Mesendoderm (in vitro differentiated cells): ENCODE results near the gene KMT5B.
A peak's percentile ranks its signal among the peaks of the same experiment; 100 is the strongest.

ENCODE experiments used
- DNase-seq: peaks from one replicate; pipeline ENCODE4 v3.0.0; 2013
- H2AK5ac ChIP-seq: 2 replicates; pipeline ENCODE4 v1.6.1; 2013; ENCODE audit warnings: low read length, inconsistent platforms
- H2BK120ac ChIP-seq: 2 replicates; pipeline ENCODE4 v1.6.1; 2013; ENCODE audit warnings: low read depth, mild to moderate bottlenecking, low read length, moderate library complexity, mixed read lengths
- H2BK15ac ChIP-seq: replicated peaks from 2 replicates; pipeline ENCODE4 v1.6.1; 2013; ENCODE audit warnings: low read depth, mild to moderate bottlenecking, moderate library complexity
- H2BK5ac ChIP-seq: 2 replicates; pipeline ENCODE4 v1.6.1; 2013; ENCODE audit warnings: low read length, inconsistent platforms
- H3K18ac ChIP-seq: 2 replicates; pipeline ENCODE4 v1.6.1; 2013; ENCODE audit warnings: mild to moderate bottlenecking, low read length, mixed read lengths
- H3K23ac ChIP-seq: one replicate; pipeline ENCODE4 v1.6.1; 2013; ENCODE audit warnings: low read length
- H3K27ac ChIP-seq: 2 replicates; pipeline ENCODE4 v1.5.1; 2013; ENCODE audit warnings: low read depth, mild to moderate bottlenecking, inconsistent platforms, low read length, moderate library complexity
- H3K27me3 ChIP-seq: 2 replicates; pipeline ENCODE4 v1.6.1; 2013; ENCODE audit warnings: low read length, control low read depth, mild to moderate bottlenecking, inconsistent platforms; ENCODE audit not compliant: insufficient read depth, poor library complexity
- H3K36me3 ChIP-seq: 2 replicates; pipeline ENCODE4 v1.6.1; 2013; ENCODE audit warnings: low read length, inconsistent platforms; ENCODE audit not compliant: control insufficient read depth, insufficient read depth
- H3K4ac ChIP-seq: one replicate; pipeline ENCODE4 v1.6.1; 2013; ENCODE audit warnings: low read depth, mild to moderate bottlenecking, low read length, moderate library complexity
- H3K4me1 ChIP-seq: 2 replicates; pipeline ENCODE4 v1.6.1; 2013; ENCODE audit warnings: low read depth, low read length, inconsistent platforms; ENCODE audit not compliant: control insufficient read depth
- H3K4me2 ChIP-seq: 2 replicates; pipeline ENCODE4 v1.6.1; 2013; ENCODE audit warnings: low read length
- H3K4me3 ChIP-seq: 2 replicates; pipeline ENCODE4 v1.5.1; 2013; ENCODE audit warnings: mild to moderate bottlenecking, low read length
- H3K56ac ChIP-seq: one replicate; pipeline ENCODE4 v1.6.1; 2013; ENCODE audit warnings: low read length
- H3K79me1 ChIP-seq: 2 replicates; pipeline ENCODE4 v1.6.1; 2013; ENCODE audit warnings: low read length, inconsistent platforms
- H3K79me2 ChIP-seq: 2 replicates; pipeline ENCODE4 v1.6.1; 2013; ENCODE audit warnings: mild to moderate bottlenecking, low read length; ENCODE audit not compliant: control insufficient read depth, insufficient read depth
- H3K9ac ChIP-seq: 2 replicates; pipeline ENCODE4 v1.6.1; 2013; ENCODE audit warnings: low read length, inconsistent platforms
- H4K5ac ChIP-seq: one replicate; pipeline ENCODE4 v1.6.1; 2013; ENCODE audit warnings: low read length
- H4K8ac ChIP-seq: one replicate; pipeline ENCODE4 v1.6.1; 2013; ENCODE audit warnings: low read depth, mild to moderate bottlenecking, control low read depth, low read length, moderate library complexity
- WGBS: extraction: QIAGEN DNeasy Blood & Tissue Kit; methylation state at CpG from one replicate; pipeline ENCODE4 v1.1.7; 2013; ENCODE audit warnings: low lambda C conversion rate, missing lambda C conversion rate; ENCODE audit not compliant: insufficient coverage; ENCODE audit errors: extremely low coverage; 5-methylcytosine and 5-hydroxymethylcytosine counted together

The KMT5B gene

GRCh38 chr11:68113986-68114385 lies 99.1 kb downstream of the KMT5B start:
- no peaks in the 10 kb centered on the region for H3K27me3 ChIP-seq
- H3K36me3 ChIP-seq: no peaks in the 10 kb centered on the region
- no peak overlapping the region for H3K23ac ChIP-seq
- no peak overlapping the region for H2BK120ac ChIP-seq
- H4K5ac ChIP-seq: no peak overlapping the region
- no peak overlapping the region for H2BK15ac ChIP-seq
- no peak overlapping the region for H3K9ac ChIP-seq
- DNase-seq: no peak
- H3K4ac ChIP-seq: no peak overlapping the region
- H3K4me2 ChIP-seq: no peak overlapping the region
- no peaks in the 10 kb centered on the region for H3K4me1 ChIP-seq
- WGBS: no CpG with 5 or more reads among the region's 3 CpGs
- H2AK5ac ChIP-seq: no peak overlapping the region
- H3K79me1 ChIP-seq: peaks cover 1% of the 10 kb centered on the region
- no peak overlapping the region for H4K8ac ChIP-seq
- no peak overlapping the region for H2BK5ac ChIP-seq
- no peak overlapping the region for H3K18ac ChIP-seq
- no peak overlapping the region for H3K27ac ChIP-seq
- no peak overlapping the region for H3K56ac ChIP-seq
- no peak overlapping the region for H3K4me3 ChIP-seq
- peaks cover 64% of the 10 kb centered on the region for H3K79me2 ChIP-seq

- no CpG with 5 or more reads among the region's 10 CpGs for WGBS
- Histone ChIP-seq H3K56ac (no peak overlapping the region), H3K4me3 (no peak overlapping the region), H4K5ac (no peak overlapping the region), H3K79me2 (peaks cover 68% of the 10 kb centered on the region), H3K79me1 (peaks cover 7% of the 10 kb centered on the region), H4K8ac (no peak overlapping the region), H3K36me3 (no peaks in the 10 kb centered on the region), H2BK15ac (no peak overlapping the region), H3K27ac (no peak overlapping the region), H3K27me3 (no peaks in the 10 kb centered on the region), H3K4me1 (peaks cover 8% of the 10 kb centered on the region), H2BK120ac (no peak overlapping the region), H2AK5ac (no peak overlapping the region), H2BK5ac (no peak overlapping the region), H3K4ac (no peak overlapping the region), H3K18ac (no peak overlapping the region), H3K4me2 (no peak overlapping the region), H3K9ac (no peak overlapping the region), H3K23ac (no peak overlapping the region)
- DNase-seq: no peak
Observed at GRCh38 chr11:68107689-68108088, 105.4 kb downstream of the KMT5B start.

DNA sequence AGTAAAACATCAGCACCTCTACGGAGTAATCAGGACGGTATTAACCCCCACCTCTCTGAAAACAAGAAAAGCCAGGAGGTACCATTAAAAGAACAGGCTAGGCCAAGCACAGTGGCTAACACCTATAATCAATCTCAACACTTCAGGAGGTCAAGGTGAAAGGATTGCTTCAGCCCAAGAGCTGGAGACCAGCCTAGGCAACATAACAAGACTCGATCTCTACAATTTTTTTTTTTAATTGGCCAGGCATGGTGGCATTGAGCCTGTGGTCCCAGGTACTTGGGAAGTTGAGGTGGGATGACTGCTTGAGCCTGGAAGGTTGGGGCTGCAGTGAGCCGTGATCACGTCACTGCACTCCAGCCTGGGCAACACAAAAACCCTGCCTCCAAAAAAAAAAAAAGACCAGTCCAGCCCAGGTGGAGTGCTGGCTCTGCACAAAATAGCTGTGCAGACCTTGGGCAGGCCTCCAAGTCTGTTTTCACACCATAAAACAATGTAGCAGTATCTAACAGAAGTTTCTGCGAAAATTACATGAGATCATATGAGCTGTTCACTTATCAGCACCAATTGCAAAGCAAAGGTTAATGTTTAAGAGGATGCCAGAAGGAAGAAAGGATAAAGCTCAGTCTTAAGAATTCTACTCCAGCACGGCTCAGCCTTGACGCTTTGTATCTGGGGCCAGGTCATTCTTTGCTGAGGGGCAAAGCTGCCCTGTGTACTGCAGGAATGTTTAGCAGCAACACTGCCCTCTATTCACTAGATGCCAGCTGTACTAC lies 106.7 kb downstream of the KMT5B start:
- Histone ChIP-seq H3K79me1 (peaks cover 7% of the 10 kb centered on the region), H2BK5ac (no peak overlapping the region), H3K18ac (no peak overlapping the region), H3K27ac (no peak overlapping the region), H4K5ac (no peak overlapping the region), H3K9ac (peak overlapping the region; percentile 14), H2AK5ac (no peak overlapping the region), H2BK15ac (no peak overlapping the region), H3K4me2 (no peak overlapping the region), H3K56ac (no peak overlapping the region), H4K8ac (no peak overlapping the region), H3K36me3 (no peaks in the 10 kb centered on the region), H2BK120ac (no peak overlapping the region), H3K4me1 (peaks cover 8% of the 10 kb centered on the region), H3K4me3 (no peak overlapping the region), H3K23ac (no peak overlapping the region), H3K27me3 (no peaks in the 10 kb centered on the region), H3K4ac (no peak overlapping the region), H3K79me2 (peaks cover 69% of the 10 kb centered on the region)
- WGBS: no CpG with 5 or more reads among the region's 8 CpGs
- DNase-seq: no peak
